ENCODE results near the gene TMEM225B. TPM values are rescaled to one million over a fixed set of nuclear protein-coding genes. Genes with fewer than 3 reads are reported as not detected.

The TMEM225B gene
- total RNA-seq, 2 donors from 2014 or later = 23.5 TPM; not detected in 1

DNA sequence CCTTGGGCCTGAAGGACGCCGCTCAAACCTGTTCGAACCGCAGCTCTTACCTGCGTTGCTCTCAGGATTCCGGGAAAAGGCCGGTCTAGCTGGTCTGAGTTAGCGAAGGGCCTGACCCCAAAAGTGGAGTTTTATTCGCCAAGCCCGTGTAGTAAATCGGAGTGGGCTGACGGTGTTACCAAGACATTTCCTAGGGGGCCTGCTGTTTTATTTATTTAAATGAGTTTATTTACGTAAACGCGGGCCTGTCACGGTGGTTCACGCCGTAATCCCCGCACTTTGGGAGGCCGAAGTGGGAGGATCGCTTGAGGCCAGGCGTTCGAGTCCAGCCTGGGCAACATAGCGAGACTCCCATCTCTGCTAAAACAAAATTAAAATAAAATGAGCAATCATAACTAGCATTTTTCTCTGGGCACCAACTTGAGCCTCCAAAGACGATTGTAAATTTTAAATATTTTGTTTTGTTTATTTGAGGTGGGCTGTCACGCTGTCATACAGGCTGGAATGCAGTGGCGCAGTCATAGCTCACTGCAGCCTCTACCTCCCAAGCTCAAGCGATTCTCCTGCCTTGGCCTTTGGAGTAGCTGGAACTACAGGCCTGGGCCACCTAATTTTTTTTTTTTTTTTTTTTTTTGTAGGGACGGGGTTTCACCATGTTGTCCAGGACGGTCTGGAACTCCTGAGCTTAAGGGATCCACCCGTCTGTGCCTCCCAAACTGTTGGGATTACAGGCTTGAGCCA is 38.7 kb upstream of the TMEM225B start:
- TF ChIP-seq, protein P1, sequence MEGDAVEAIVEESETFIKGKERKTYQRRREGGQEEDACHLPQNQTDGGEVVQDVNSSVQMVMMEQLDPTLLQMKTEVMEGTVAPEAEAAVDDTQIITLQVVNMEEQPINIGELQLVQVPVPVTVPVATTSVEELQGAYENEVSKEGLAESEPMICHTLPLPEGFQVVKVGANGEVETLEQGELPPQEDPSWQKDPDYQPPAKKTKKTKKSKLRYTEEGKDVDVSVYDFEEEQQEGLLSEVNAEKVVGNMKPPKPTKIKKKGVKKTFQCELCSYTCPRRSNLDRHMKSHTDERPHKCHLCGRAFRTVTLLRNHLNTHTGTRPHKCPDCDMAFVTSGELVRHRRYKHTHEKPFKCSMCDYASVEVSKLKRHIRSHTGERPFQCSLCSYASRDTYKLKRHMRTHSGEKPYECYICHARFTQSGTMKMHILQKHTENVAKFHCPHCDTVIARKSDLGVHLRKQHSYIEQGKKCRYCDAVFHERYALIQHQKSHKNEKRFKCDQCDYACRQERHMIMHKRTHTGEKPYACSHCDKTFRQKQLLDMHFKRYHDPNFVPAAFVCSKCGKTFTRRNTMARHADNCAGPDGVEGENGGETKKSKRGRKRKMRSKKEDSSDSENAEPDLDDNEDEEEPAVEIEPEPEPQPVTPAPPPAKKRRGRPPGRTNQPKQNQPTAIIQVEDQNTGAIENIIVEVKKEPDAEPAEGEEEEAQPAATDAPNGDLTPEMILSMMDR (IDR thresholded peaks at IDR 0.05) = no peak
- TF ChIP-seq POLR2AphosphoS5 (IDR thresholded peaks at IDR 0.05) (no peak), POLR2A (IDR thresholded peaks at IDR 0.05) (no peak)
- peak overlapping the region; percentile 96 for H3K27ac ChIP-seq
- WGBS = 18% methylated on average over 30 of the region's 31 CpGs
- intact Hi-C loops (cut with DNase I) = loop anchor here (5.0 to 10.0 kb wide), 2 partner anchors 58 to 355 kb away; partner anchors contain the start of genes TRIM4 and ZSCAN25
- H3K4me3 ChIP-seq = peak overlapping the region; percentile 74 to 78
- no peak for DNase-seq (ENCODE audit: low spot score)
- H3K9me3 ChIP-seq = no peaks in the 10 kb centered on the region
- H3K36me3 ChIP-seq = peaks cover 9 to 10% of the 10 kb centered on the region in 2 donors
- no peaks in the 10 kb centered on the region for H3K4me1 ChIP-seq (replicated peaks)
- H3K27me3 ChIP-seq (replicated peaks; ENCODE audit: insufficient read depth) = no peaks in the 10 kb centered on the region

DNA sequence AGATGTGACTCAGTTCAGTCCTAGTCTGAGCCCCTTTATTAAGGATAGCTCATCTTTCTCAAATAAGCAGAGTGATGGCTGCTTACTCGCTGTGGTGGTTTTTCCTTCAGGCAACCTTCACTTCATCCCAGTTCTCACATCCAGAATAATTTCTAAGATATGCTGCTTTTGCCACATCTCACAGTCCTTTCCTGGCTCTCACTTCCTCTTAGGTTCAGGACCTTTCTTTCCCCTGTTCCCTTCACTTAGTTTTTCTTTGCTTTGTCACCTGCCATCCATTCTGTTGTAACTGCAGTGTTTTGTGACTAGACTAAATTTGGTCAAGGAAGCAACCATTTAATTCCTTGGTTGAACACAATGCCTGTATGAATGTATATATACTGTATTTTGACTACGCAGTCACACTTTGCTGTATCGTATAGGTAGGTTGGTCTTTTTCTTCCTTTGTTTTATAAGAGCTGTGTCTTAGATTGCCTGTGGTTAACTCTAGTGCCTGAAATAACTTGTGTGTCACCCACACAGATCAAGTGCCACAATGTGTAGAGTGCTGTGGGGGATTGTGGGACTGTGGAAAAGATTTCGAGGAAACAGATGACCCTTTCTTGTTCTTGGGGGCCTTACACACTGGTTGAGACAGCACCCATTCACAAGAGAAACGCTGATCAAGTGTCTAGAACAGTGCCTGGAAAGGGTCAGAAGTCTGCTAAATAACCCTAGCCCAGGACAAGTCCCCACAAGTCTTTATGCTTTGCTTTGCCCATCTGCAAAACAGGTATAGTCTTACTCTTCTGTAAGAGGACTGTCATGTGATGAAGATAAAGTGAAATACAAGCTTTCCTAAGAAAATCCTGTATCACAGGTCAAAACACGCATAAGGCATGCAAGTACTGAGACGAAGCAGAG is 37.0 kb upstream of the TMEM225B start:
- intact Hi-C loops (cut with DNase I) = no loop called here
- no peaks in the 10 kb centered on the region for H3K4me1 ChIP-seq (replicated peaks)
- no peak overlapping the region for H3K27ac ChIP-seq
- TF ChIP-seq POLR2A (IDR thresholded peaks at IDR 0.05) (no peak), POLR2AphosphoS5 (IDR thresholded peaks at IDR 0.05) (no peak)
- TF ChIP-seq, protein P1 (IDR thresholded peaks at IDR 0.05) = no peak
- DNase-seq (ENCODE audit: low spot score) = no peak
- peaks cover 10% of the 10 kb centered on the region in 2 donors for H3K36me3 ChIP-seq
- H3K27me3 ChIP-seq (replicated peaks; ENCODE audit: insufficient read depth) = no peaks in the 10 kb centered on the region
- WGBS = 88% methylated on average over 7 of the region's 7 CpGs
- no peak overlapping the region for H3K4me3 ChIP-seq
- no peaks in the 10 kb centered on the region for H3K9me3 ChIP-seq

- no peaks in the 10 kb centered on the region for H3K4me1 ChIP-seq (replicated peaks)
Observed at GRCh38 chr7:99561737-99562051, 36.4 kb upstream of the TMEM225B start.

DNA sequence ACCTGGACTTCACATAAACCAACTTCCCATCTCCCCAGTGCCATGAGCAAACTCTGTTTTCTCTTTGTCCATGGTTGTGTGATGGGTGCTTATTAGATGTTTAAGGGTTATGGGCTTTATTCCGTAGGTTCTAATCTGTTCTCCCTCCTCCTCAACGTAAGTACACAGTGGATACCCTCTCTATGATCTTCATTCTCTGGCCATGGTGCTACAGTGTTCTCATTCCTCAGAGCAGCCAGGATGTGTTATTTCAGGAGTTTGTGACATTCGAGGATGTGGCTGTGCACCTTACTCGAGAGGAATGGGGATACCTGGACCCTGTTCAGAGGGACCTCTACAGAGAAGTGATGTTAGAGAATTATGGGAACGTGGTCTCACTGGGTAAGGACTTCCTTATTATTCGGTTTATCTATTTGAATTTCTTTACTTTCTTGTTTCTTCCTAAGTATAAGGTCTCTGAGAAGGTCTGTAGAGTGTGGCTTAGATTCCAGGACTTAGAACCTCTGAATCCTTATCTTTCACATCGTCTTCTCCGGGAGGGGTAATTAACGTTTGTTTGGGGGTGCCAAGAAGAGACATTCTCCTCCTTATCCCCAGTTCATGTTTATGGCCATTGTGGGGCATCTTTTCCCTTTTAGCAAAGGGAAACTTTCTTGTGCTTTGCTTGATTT is 35.8 kb upstream of the TMEM225B start:
- intact Hi-C loops (cut with DNase I) = no loop called here
- Histone ChIP-seq H3K4me3 (no peak overlapping the region), H3K4me1 (replicated peaks) (no peaks in the 10 kb centered on the region), H3K36me3 (peaks cover 10% of the 10 kb centered on the region in 2 donors), H3K27ac (no peak overlapping the region), H3K27me3 (replicated peaks; ENCODE audit: insufficient read depth) (no peaks in the 10 kb centered on the region), H3K9me3 (no peaks in the 10 kb centered on the region)
- no peak for TF ChIP-seq POLR2A (IDR thresholded peaks at IDR 0.05)
- TF ChIP-seq, protein P1 (IDR thresholded peaks at IDR 0.05) = no peak
- TF ChIP-seq POLR2AphosphoS5 (IDR thresholded peaks at IDR 0.05) = no peak
- DNase-seq (ENCODE audit: low spot score) = no peak
- 80% methylated on average over 9 of the region's 9 CpGs for WGBS

More at GRCh38 chr7:99561737-99562051, 36.4 kb upstream of the TMEM225B start:
- H3K4me3 ChIP-seq = no peak overlapping the region
- no peak for DNase-seq (ENCODE audit: low spot score)
- 78% methylated on average over 2 of the region's 2 CpGs for WGBS
- no peaks in the 10 kb centered on the region for H3K27me3 ChIP-seq (replicated peaks; ENCODE audit: insufficient read depth)
- peaks cover 10% of the 10 kb centered on the region in 2 donors for H3K36me3 ChIP-seq
- TF ChIP-seq POLR2AphosphoS5 (IDR thresholded peaks at IDR 0.05) = no peak
- TF ChIP-seq POLR2A (IDR thresholded peaks at IDR 0.05) = no peak
- TF ChIP-seq, protein P1 (IDR thresholded peaks at IDR 0.05) = no peak
- intact Hi-C loops (cut with DNase I) = no loop called here
- H3K9me3 ChIP-seq = no peaks in the 10 kb centered on the region
- H3K27ac ChIP-seq = no peak overlapping the region
